ENCODE measurements around the gene CHCT1.

Gene CHCT1

DNA sequence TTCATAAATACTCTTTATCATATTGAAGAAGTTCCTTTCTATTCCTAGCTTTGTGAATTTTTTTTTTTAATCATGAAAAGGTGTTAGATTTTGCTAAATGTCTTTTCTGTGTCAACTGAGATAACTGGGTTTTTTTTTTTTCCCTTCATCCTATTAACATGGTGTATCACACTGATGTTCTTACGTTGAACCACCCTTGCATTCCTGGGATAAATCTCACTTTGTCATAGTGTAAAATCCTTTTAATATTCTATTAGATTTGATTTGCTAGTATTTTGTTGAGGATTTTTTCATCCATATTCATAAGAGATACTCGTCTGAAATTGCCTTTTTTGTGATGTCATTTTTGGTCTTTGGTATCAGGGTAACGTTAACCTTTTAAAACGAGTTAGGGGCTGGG lies 49.2 kb downstream of the CHCT1 start:
- H3K23ac ChIP-seq (ENCODE audit: low read length), result no peak overlapping the region
- no peak overlapping the region for H3K4me2 ChIP-seq (ENCODE audit: low read length)
- H3K27ac ChIP-seq (ENCODE audit: low read depth, low read length), result no peak overlapping the region
- H3K79me1 ChIP-seq (ENCODE audit: low read length), result no peaks in the 10 kb centered on the region
- H3K4ac ChIP-seq (ENCODE audit: low read depth, low read length), result no peak overlapping the region
- H4K8ac ChIP-seq (ENCODE audit: low read depth, low read length), result no peak overlapping the region
- H2BK5ac ChIP-seq (ENCODE audit: low read depth, low read length, poor library complexity), result no peak overlapping the region
- H3K36me3 ChIP-seq (ENCODE audit: control insufficient read depth in 1 of 2, insufficient read depth in 2 of 2, low read length in 2 of 2), result peaks cover 6 to 8% of the 10 kb centered on the region in 2 experiments
- no peaks in the 10 kb centered on the region for H3K79me2 ChIP-seq (ENCODE audit: control insufficient read depth, insufficient read depth, low read length, poor library complexity)
- H2AK5ac ChIP-seq (ENCODE audit: low read length), result no peak overlapping the region
- no CpG with 5 or more reads among the region's 4 CpGs for WGBS (ENCODE audit: extremely low coverage, insufficient coverage, insufficient read length)
- no peak overlapping the region for H2AFZ ChIP-seq (ENCODE audit: insufficient read depth, low read length, poor library complexity)
- H4K91ac ChIP-seq (ENCODE audit: low read depth, low read length), result no peak overlapping the region
- H3K4me3 ChIP-seq (ENCODE audit: low read depth, low read length), result no peak overlapping the region
- H4K12ac ChIP-seq (ENCODE audit: low read depth, low read length), result no peak overlapping the region
- no peak for DNase-seq
- no peak overlapping the region for H2BK120ac ChIP-seq (ENCODE audit: insufficient read depth, low read length, poor library complexity)
- H3K27me3 ChIP-seq (ENCODE audit: insufficient read depth, low read length), result no peaks in the 10 kb centered on the region
- H3K9me3 ChIP-seq (ENCODE audit: insufficient read depth, low read depth, low read length), result no peaks in the 10 kb centered on the region
- no peak overlapping the region for H3K14ac ChIP-seq (ENCODE audit: low read length)
- H2BK12ac ChIP-seq (ENCODE audit: low read length), result no peak overlapping the region
- no peaks in the 10 kb centered on the region for H3K4me1 ChIP-seq (ENCODE audit: control insufficient read depth in 1 of 2, insufficient read depth in 2 of 2, low read length in 2 of 2)
- no peak overlapping the region for H3K18ac ChIP-seq (ENCODE audit: low read length)
- no peak overlapping the region for H3K9ac ChIP-seq (ENCODE audit: low read length)

DNA sequence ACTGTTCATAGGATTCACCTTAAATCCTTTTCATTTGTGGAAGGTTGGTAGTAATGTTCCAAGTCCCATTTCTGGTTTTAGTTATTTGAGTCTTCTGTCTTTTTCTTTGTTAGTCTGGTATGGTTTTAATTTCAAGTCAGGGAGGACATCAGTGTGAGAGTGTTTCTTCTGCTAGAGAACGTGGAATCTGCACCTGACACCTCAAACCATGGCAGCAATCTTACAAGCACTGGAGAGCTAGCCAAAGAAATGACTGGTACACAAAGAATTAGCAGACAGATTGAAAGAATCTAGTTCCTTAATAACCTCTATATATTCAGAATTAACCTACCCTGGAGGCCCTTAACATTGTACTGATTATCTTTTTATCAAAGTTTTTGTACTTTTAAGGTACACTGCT lies 50.2 kb downstream of the CHCT1 start:
- no peaks in the 10 kb centered on the region for H3K79me2 ChIP-seq (ENCODE audit: control insufficient read depth, insufficient read depth, low read length, poor library complexity)
- no peaks in the 10 kb centered on the region for H3K9me3 ChIP-seq (ENCODE audit: insufficient read depth, low read depth, low read length)

DNA sequence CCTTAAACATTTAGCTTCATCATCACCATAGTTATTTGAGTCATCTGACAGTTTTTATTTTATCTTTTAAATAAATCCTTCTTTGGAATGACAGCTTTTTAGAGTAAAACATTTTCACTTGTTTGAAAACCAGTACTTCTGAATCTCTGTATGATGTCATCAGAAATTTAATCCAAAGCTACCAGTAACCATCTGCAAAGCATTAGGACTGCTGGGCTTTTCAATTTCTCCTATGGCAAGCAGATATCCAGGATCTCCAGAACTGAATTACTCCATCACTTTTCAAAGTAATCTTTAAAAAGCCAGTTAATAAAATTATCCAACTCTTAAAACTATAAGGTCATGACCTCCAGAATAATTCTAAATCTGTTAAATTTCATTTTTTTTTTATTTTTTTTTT lies 51.5 kb downstream of the CHCT1 start:
- H3K79me1 ChIP-seq (ENCODE audit: low read length), result no peaks in the 10 kb centered on the region
- no peak for DNase-seq
- no peak overlapping the region for H3K18ac ChIP-seq (ENCODE audit: low read length)
- H3K27ac ChIP-seq (ENCODE audit: low read depth, low read length), result no peak overlapping the region
- no peaks in the 10 kb centered on the region for H3K79me2 ChIP-seq (ENCODE audit: control insufficient read depth, insufficient read depth, low read length, poor library complexity)
- no peak overlapping the region for H3K23ac ChIP-seq (ENCODE audit: low read length)
- H4K91ac ChIP-seq (ENCODE audit: low read depth, low read length), result no peak overlapping the region
- no peak overlapping the region for H3K14ac ChIP-seq (ENCODE audit: low read length)
- no peak overlapping the region for H4K8ac ChIP-seq (ENCODE audit: low read depth, low read length)
- no peak overlapping the region for H2BK12ac ChIP-seq (ENCODE audit: low read length)
- H3K36me3 ChIP-seq (ENCODE audit: control insufficient read depth in 1 of 2, insufficient read depth in 2 of 2, low read length in 2 of 2), result peaks cover 6 to 11% of the 10 kb centered on the region in 2 experiments
- no peaks in the 10 kb centered on the region for H3K4me1 ChIP-seq (ENCODE audit: control insufficient read depth in 1 of 2, insufficient read depth in 2 of 2, low read length in 2 of 2)
- no peak overlapping the region for H4K12ac ChIP-seq (ENCODE audit: low read depth, low read length)
- H3K4ac ChIP-seq (ENCODE audit: low read depth, low read length), result no peak overlapping the region
- no peak overlapping the region for H2BK5ac ChIP-seq (ENCODE audit: low read depth, low read length, poor library complexity)
- H2AFZ ChIP-seq (ENCODE audit: insufficient read depth, low read length, poor library complexity), result no peak overlapping the region
- H3K9me3 ChIP-seq (ENCODE audit: insufficient read depth, low read depth, low read length), result no peaks in the 10 kb centered on the region
- no peak overlapping the region for H3K4me3 ChIP-seq (ENCODE audit: low read depth, low read length)
- no peak overlapping the region for H2AK5ac ChIP-seq (ENCODE audit: low read length)
- H3K27me3 ChIP-seq (ENCODE audit: insufficient read depth, low read length), result no peaks in the 10 kb centered on the region
- H3K9ac ChIP-seq (ENCODE audit: low read length), result no peak overlapping the region
- H2BK120ac ChIP-seq (ENCODE audit: insufficient read depth, low read length, poor library complexity), result no peak overlapping the region
- H3K4me2 ChIP-seq (ENCODE audit: low read length), result no peak overlapping the region

More for the DNA sequence above, 50.2 kb downstream of the CHCT1 start:
- Histone ChIP-seq H3K14ac (ENCODE audit: low read length) (no peak overlapping the region), H2AFZ (ENCODE audit: insufficient read depth, low read length, poor library complexity) (no peak overlapping the region), H2AK5ac (ENCODE audit: low read length) (no peak overlapping the region), H3K18ac (ENCODE audit: low read length) (no peak overlapping the region), H3K9ac (ENCODE audit: low read length) (no peak overlapping the region), H3K27ac (ENCODE audit: low read depth, low read length) (no peak overlapping the region), H3K36me3 (ENCODE audit: control insufficient read depth in 1 of 2, insufficient read depth in 2 of 2, low read length in 2 of 2) (peaks cover 6 to 8% of the 10 kb centered on the region in 2 experiments), H3K4ac (ENCODE audit: low read depth, low read length) (no peak overlapping the region), H4K8ac (ENCODE audit: low read depth, low read length) (no peak overlapping the region), H2BK5ac (ENCODE audit: low read depth, low read length, poor library complexity) (no peak overlapping the region), H3K4me1 (ENCODE audit: control insufficient read depth in 1 of 2, insufficient read depth in 2 of 2, low read length in 2 of 2) (no peaks in the 10 kb centered on the region), H2BK120ac (ENCODE audit: insufficient read depth, low read length, poor library complexity) (no peak overlapping the region), H4K91ac (ENCODE audit: low read depth, low read length) (no peak overlapping the region), H2BK12ac (ENCODE audit: low read length) (no peak overlapping the region), H3K4me3 (ENCODE audit: low read depth, low read length) (no peak overlapping the region), H3K79me1 (ENCODE audit: low read length) (no peaks in the 10 kb centered on the region), H3K4me2 (ENCODE audit: low read length) (no peak overlapping the region), H4K12ac (ENCODE audit: low read depth, low read length) (no peak overlapping the region), H3K27me3 (ENCODE audit: insufficient read depth, low read length) (no peaks in the 10 kb centered on the region), H3K23ac (ENCODE audit: low read length) (no peak overlapping the region)
- WGBS (ENCODE audit: extremely low coverage, insufficient coverage, insufficient read length), result no CpG with 5 or more reads among the region's 1 CpG
- DNase-seq, result no peak
